HG02642 (cell line): ENCODE data around the gene SHISA3.

Source experiments
- ATAC-seq: cut with Tn5 transposase; IDR thresholded peaks from one replicate; pipeline ENCODE4 v1.9.1; 2021; ENCODE audit warnings: mild to moderate bottlenecking; ENCODE audit not compliant: unreplicated experiment, poor library complexity

The SHISA3 gene

DNA sequence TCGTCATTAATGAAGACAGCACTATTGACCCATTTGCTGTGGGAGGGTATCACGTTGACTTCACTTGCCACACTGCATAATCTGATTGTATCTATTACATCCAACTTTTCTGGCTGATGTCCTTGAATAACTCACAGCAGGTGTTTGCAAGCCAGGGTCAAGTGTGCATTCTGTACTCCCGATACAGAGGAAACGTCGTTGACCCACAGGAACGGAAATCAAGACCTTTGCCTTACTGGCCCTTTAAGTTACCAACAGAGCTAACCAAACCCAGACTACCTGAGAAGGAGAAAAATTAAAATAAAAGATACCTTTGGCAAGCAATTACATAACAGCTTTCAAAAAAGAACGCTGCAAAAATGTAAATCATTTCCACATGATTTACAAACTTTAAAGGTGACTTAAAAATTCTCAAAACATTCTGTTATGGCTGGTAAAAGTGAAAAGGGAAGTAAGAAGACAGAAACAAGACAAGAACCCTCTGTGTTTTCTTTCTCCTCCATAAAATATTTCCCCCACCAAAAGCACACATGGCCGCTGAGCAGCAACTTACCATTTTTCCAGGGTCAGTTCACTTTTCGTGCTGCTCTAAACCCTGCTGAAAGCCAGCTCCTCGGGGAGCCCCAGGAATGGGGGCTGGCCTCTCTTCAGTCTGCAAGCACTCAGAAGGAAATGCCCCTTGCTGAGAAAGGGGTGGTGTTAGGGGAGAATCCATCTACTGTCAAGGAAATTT lies 6.5 kb upstream of the SHISA3 start:
- ATAC-seq = no peak

- ATAC-seq = no peak
Measured at GRCh38 chr4:42391355-42391664, 6.0 kb upstream of the SHISA3 start.

GRCh38 chr4:42391981-42392380 lies 5.3 kb upstream of the SHISA3 start:
- ATAC-seq = no peak

DNA sequence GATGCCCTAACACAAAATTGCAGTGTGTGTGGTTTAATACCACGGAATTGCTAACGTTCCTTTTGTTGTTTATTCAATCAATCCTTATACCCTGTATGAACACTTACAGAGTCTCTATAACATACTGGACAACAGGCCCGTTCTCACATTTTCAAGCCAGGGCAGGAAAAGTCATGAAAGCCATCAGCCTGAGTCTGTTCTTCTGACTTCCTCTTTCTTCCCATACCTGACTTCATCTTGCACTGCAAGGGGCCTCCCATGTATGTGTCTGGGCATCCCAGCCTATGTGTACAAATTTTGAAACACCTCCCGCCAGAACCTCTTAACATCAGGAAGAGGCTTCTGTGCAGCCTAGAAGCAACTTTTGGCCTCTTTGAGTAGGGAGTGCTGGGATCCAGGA lies 4.9 kb upstream of the SHISA3 start:
- ATAC-seq = no peak

DNA sequence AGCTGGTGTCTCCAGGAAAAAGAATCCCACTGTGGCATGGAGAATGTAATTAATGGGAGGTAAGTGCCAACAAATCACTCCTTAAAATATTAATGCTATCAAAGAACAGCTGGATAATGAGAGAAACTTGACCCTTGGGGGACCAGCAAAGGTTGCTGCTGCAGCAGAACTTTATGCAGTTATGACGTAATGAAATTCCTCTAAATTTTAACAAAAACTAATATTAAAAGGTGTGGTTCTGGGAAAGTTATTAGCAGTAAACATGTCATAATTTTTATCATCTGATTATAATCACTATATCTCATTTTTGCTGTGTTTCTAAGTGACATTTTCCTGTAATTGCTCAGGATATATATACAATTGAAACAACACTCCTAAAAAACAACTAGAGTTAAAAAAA lies 1.7 kb upstream of the SHISA3 start:
- no peak for ATAC-seq

- ATAC-seq = no peak
Measured at GRCh38 chr4:42396361-42396751, 932 bp upstream of the SHISA3 start.

DNA sequence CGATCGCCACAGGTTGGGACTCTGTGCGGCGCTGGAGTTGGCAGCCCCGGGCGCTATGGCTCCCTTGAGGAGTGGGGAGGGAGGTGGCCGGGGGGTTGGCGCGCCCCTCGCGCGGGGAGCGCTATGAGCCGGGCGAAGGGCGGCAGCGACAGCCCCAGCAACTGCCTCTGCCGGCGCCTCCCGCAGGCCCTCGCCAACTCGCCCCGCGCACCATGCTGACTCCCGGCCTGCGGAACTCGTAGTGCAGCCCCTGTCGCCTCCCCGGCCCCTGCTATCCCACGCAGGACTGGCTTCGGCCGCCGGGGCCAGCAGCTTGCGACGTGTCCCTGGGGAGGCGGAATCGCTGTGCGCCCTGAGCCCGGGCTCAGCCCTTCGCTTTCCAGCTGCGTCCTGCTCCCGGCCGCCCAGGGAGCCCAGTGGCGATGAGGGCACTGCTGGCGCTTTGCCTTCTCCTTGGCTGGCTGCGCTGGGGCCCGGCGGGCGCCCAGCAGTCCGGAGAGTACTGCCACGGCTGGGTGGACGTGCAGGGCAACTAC lies 415 bp downstream of the SHISA3 start:
- peak; percentile 42 for ATAC-seq

DNA sequence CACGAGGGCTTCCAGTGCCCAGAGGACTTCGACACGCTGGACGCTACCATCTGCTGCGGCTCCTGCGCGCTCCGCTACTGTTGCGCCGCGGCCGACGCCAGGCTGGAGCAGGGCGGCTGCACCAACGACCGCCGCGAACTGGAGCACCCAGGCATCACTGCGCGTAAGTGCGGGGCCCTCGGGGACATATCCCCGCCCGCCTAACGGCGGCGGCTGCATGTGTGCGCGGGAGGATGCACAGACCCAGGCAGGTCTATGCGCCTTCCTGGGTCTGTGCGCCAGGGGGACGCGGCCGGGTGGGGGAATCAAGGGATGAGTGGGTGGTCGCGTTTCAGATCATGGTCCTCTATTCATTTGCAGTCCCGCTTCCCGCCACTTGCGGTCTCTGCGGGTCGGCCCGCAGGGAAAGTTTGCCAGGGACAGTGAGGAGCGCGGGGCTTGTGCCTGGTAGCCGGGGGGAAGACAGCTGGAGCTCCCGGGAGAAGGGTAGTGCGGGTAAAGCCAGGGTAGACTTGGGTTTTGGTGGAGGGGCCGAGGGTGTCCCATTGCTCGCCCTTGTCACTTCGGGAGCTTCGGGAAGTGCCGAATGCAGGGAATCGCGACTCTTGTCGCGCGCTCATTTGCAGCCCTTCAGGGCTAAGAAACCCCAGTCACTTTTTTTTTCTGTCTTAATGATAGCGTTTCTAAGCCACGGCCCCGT lies 1.0 kb downstream of the SHISA3 start:
- ATAC-seq = peak; percentile 29

DNA sequence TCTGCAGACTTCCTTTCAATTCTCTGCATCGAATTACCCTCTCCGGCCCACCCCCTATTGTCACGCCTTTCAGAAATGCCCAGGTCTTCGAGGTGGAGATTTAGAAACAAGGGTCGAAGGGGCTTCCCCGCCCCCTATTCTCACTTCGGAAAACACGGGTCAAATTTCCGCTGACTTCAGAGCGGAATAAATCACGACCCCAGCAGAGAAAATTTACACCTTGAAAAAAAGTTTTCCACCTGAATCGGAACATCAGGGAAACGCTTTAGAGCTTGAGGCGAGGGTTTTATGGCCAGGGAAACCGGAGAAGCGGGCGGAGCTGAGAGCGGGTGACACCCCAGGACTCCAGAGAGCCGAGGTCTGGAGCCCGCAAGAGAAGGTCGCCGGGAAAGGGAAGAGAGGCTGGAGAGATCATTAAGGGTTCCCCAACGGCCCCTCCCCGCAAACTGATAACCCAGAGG lies 1.6 kb downstream of the SHISA3 start:
- ATAC-seq = no peak

- no peak for ATAC-seq
Measured at GRCh38 chr4:42399393-42399792, 2.1 kb downstream of the SHISA3 start.

- ATAC-seq = no peak
Measured at GRCh38 chr4:42401171-42401570, 3.9 kb downstream of the SHISA3 start.

GRCh38 chr4:42404001-42404400 lies 6.7 kb downstream of the SHISA3 start:
- ATAC-seq = no peak

- no peak for ATAC-seq
Measured at GRCh38 chr4:42410446-42410845, 13.2 kb downstream of the SHISA3 start.

DNA sequence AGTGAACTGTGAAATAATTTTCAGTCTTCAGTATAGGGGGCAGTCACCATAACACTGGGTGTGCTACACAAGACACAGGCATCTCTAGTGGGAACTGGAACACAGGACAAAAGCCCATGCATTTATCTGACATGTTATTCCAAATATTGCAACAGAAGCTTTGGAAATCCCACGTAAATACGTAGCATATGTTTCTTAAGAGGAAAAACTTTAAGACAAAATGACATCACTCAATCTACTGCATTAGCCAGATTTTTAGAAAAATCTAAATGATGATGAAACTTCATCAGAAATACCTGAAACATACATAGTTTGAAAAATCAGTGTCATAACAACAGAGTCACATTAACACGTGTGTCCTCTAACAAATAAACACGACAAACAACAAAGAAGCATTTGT lies 14.5 kb downstream of the SHISA3 start:
- no peak for ATAC-seq

DNA sequence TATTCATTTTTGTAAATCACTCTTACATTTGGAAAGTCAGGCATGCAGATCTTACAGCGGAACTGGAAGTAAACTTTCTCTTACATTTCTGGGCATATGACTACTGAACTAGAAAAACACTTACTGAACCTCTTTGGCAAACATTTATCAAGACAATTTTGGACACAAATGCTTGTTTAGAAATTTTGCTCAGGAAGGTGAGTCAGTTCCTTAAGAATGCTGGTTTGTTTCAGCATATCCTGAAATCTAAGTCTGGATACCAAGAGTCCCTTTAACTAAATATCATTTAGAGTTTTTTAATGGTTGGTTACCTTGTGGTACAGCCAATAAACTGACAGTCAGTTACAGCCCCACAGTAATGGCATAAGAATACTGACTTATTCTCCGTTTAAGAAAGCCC lies 15.0 kb downstream of the SHISA3 start:
- ATAC-seq = no peak

DNA sequence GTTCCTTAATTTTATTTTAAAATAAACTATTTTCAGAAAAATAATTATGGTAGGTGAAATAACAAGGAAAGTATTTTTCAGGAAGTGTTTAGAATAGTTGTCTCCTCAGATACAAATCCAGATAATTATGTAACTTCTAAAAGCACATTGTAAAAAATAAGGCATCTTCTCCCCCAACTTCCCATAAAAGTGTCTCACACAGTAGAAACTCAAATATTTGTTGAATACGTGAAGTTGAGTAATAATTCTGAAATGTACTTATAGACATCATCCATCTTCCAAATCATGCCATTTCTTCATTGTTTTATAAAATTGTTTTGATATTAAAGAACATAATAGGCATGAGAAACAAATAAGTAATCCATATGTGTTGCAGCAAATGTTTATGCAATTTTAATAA lies 18.0 kb downstream of the SHISA3 start:
- no peak for ATAC-seq

DNA sequence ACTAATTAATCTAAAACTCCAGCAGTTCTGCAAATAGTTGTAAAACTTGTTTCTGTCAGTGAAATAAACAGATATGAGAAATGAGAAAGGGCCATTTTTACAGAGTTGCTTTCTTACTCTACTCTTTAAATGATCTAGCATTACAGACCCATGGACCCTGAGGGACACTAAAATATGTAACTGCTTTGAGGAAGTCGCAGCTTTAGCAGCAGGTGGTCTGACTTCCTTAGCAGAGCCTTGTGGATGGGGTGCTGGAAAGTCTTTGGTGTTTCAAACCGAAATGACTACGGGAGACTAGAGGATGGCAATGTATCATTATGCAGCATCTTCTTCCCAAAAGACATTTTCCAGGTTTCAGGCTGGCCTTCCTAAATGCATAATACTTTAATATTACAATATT lies 18.7 kb downstream of the SHISA3 start:
- no peak for ATAC-seq

DNA sequence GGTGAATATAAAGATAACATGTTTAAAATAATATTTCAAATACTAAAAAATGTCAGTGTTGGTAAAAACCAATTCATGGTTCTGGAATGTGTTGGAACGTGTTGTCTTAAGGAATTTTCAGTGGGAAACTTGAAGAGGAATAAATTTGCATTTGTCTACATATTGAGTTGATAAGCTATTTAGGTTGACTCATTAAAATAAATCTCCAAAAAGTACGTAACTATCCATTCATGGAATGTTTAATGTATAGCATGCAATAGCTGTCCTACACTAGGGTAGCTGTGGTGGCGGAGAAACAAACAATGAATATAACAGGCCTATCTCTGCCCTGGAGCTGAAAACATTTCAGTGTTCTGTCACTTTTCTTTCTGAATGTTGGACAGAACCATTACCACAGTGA lies 20.3 kb downstream of the SHISA3 start:
- no peak for ATAC-seq

DNA sequence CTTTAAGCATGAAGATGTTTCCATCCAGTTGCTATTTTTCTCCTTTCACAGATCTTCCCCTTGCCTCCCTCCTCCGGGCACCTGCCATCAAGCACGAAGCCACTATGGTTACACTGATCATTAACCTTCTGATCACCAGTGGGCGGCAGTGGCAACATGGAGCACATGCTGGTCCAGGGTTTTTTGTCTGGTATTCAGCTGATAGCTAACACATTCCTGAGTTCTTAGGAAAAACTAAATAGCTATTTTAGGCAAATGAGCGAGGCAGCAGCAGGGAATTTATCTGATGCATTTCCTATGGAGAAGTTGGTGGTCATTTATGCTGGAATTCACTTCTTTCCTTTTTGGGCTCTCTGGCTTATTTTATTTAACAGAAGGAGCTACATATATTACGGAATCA lies 22.9 kb downstream of the SHISA3 start:
- no peak for ATAC-seq

GRCh38 chr4:42425146-42426065 lies 28.1 kb downstream of the SHISA3 start:
- ATAC-seq = no peak

GRCh38 chr4:42428036-42428435 lies 30.7 kb downstream of the SHISA3 start:
- ATAC-seq = no peak
